Kidney epithelial cell (primary cell): ENCODE results near the gene MFN2. TPM values are rescaled to one million over a fixed set of nuclear protein-coding genes. Genes with fewer than 3 reads are reported as not detected.
A peak's percentile ranks its signal among the peaks of the same experiment; 100 is the strongest.
"Not testable (repeated sequence)": the region's sequence is repeated elsewhere in the genome, so short reads cannot be mapped to it uniquely, and the experiment has no call there.

Experiments used
- DNase-seq: peaks from one replicate; pipeline ENCODE4 v3.0.0-alpha.2; 2010; ENCODE audit warnings: low read depth
- H3K27me3 ChIP-seq: 2 replicates; pipeline ENCODE4 v1.6.0; 2011; ENCODE audit warnings: low read length; ENCODE audit not compliant: control insufficient read depth, insufficient read depth
- H3K36me3 ChIP-seq: 2 replicates; pipeline ENCODE4 v1.5.1; 2011; ENCODE audit warnings: low read length; ENCODE audit not compliant: control insufficient read depth, insufficient read depth
- H3K4me3 ChIP-seq: 2 replicates; pipeline ENCODE4 v1.5.1; 2011; ENCODE audit warnings: low read depth, mild to moderate bottlenecking, control low read depth, low read length
- total RNA-seq: library from RNA; depleted of rRNA; stranded (reverse); fragments of >200 nt; gene quantifications from 2 replicates; pipeline ENCODE4 v1.2.3, GENCODE V29; 2015
- TF ChIP-seq, protein P1 (sequence below): IDR thresholded peaks from 2 replicates; pipeline ENCODE4 v1.5.1; 2011; ENCODE audit warnings: mild to moderate bottlenecking, moderate library complexity, low read length, control low read depth, inconsistent platforms; ENCODE audit not compliant: insufficient read depth, poor library complexity, severe bottlenecking

The MFN2 gene
- 73.5 and 78.2 TPM in 2 replicates for total RNA-seq

DNA sequence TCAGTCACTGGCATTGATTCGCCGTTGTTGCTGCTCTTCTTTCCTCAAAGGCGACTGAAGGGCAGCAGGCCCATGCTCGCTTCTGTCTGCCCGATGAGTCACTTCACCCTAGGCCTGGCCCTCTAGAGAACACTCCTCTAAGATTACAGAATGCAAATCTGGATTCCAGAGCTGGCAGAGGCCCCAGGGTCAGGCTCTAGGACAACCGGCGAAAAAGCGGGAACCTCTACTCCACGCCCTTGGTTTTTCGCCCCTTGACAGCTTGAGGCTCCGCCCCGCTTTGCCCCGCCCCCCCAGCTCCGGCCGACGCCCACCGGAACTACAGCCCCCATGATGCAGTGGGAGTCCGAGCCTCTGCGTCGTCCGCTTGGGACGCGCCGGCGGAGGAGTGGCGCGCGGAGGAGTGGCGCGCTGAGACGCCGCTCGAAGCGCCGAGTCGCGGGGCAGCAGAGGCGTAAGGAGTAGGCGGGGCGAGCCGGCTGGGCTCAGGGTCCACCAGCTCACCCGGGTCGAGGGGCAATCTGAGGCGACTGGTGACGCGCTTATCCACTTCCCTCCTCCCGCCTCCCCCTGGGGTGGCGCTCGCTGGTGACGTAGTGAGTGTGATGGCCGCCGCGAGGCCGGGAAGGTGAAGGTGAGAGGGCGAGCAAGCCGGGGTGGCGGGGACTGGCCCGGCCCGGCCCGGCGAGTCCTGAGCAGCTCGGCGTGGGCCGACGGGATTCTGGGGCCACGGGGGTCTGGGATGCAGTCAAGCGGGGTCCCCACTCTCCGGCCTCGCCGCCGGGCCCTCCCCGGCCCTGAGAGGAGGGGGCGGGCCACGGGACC is at the start of gene MFN2:
TSS of gene MFN2 (plus strand) at position 594 of the 825 bp plus-strand sequence. CDS start 8,725 bp downstream, outside the sequence.
- TF ChIP-seq, protein P1, sequence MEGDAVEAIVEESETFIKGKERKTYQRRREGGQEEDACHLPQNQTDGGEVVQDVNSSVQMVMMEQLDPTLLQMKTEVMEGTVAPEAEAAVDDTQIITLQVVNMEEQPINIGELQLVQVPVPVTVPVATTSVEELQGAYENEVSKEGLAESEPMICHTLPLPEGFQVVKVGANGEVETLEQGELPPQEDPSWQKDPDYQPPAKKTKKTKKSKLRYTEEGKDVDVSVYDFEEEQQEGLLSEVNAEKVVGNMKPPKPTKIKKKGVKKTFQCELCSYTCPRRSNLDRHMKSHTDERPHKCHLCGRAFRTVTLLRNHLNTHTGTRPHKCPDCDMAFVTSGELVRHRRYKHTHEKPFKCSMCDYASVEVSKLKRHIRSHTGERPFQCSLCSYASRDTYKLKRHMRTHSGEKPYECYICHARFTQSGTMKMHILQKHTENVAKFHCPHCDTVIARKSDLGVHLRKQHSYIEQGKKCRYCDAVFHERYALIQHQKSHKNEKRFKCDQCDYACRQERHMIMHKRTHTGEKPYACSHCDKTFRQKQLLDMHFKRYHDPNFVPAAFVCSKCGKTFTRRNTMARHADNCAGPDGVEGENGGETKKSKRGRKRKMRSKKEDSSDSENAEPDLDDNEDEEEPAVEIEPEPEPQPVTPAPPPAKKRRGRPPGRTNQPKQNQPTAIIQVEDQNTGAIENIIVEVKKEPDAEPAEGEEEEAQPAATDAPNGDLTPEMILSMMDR: no peak
- H3K36me3 ChIP-seq: peaks cover 1% of the 10 kb centered on the region
- DNase-seq: peak; percentile 86
- H3K4me3 ChIP-seq: peak within 1 kb of the TSS; percentile 80
- no peaks in the 10 kb centered on the region for H3K27me3 ChIP-seq

DNA sequence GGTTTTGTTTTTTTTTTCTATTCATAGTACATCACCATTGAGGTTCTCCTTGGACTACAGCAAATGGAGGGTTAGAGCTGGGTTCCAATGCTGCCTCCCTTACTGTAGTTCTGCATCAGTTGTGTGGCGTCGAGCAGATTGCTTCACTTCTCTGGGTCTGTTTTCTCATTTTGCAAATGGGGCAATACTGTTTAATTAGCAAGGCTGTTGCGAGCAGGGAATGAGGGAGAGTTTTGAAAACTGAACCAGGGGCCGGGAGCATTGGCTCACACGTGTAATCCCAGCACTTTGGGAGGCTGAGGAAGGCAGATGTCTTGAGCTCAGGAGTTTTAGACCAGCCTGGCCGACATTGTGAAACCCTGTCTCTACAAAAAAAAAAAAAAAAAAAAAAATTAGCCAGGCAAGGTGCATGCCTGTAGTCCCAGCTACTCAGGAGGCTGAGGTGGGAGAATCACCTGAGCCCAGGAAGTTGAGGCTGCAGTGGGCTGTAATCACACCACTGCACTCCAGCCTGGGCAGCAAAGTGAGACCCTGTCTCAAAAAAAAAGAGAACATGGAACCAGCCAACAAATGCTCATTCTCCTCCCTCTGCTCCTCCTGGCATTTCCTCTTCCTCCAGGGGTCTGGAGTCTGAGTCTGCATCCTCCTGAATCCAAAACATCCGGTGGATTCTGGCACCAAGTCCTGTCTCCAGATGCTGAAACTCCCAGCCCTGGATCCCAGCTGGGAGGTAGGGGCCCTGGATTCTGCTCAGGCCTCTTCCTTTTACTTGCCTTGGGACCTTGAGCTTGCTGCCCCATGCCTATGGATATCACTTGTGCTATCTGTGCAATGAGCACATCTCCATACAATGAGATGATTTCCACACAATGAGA is 49.4 kb upstream of the MFN2 start:
- TF ChIP-seq, protein P1: no peak
- Histone ChIP-seq H3K27me3 (no peaks in the 10 kb centered on the region), H3K36me3 (no peaks in the 10 kb centered on the region), H3K4me3 (no peak overlapping the region)
- no peak for DNase-seq

DNA sequence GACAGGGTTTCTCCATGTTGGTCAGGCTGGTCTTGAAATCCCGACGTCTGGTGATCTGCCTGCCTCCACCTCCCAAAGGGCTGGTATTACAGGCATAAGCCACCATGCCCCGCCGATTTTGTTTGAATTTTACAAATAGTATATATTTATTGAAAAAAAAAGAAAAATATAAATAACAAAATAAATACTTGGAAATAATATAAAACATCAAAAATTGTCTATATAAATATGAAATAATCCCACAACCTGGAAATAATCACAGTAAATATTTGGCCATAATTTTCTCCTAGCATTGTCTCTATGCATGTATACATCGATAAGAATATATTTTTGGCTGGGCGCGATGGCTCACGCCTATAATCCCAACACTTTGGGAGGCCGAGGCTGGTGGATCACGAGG is 48.4 kb upstream of the MFN2 start:
- H3K27me3 ChIP-seq: no peaks in the 10 kb centered on the region
- H3K36me3 ChIP-seq: no peaks in the 10 kb centered on the region
- H3K4me3 ChIP-seq: no peak overlapping the region
- DNase-seq: no peak
- TF ChIP-seq, protein P1: no peak

DNA sequence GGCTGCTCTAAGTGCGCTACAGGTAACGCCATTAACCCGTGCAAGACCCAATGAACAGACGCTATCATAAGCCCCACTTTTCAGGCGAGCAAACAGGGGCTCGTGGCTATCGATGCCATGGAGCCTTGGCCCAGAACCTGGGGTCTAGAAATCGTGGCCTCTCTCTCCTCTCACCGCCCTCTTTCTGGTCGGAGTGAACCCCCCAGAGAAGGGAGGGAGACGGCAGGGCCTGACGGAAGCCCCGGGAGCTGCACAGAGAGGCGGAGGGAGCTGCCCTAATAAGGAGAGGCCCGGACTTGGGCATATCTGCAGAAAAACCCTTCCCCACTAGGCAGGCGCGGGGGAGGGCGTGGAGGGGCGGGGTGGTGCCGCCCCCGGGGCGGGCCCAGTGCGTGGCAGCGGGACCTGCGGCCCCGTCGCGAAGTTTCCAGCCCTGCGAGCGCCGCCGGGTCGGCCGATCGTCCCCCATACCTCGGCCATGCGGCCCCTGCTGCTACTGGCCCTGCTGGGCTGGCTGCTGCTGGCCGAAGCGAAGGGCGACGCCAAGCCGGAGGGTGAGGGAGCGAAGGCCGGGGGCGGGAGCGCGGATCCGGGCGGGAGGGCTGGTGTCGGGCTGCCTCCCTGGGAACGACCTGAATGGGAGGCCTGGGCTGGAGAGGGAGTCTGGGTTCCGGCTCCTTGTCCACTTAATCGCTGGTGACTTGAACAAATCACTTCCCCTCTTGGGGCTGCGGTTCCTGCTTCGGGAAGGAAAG is 45.8 kb upstream of the MFN2 start, which contains the start of gene PLOD1:
TSS of gene PLOD1 (plus strand) at position 416 of the 755 bp plus-strand sequence. CDS start at position 479, 63 bp downstream.
- TF ChIP-seq, protein P1: no peak
- DNase-seq: peak; percentile 53
- Histone ChIP-seq H3K4me3 (peak within 1 kb of the TSS; percentile 65), H3K36me3 (peaks cover 1% of the 10 kb centered on the region), H3K27me3 (no peaks in the 10 kb centered on the region)

DNA sequence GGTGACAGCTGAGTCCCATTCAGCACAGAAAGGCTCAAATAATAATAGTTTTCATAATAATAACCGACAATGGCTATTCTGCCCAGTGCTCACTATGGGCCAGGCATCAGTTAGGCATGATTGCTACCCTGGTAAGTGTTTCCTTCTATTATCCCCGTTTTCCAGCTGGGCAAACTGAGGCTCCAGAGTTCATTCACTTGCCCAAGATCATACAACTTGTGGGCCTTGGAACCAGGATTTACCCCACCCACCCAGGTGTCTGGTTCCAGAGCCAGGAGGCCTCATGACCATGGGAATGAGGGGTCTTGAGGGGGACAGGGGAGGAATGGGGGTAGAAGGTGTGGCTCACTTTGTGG is 45.2 kb upstream of the MFN2 start:
- no peak for DNase-seq
- Histone ChIP-seq H3K4me3 (peak overlapping the region; percentile 65), H3K27me3 (no peaks in the 10 kb centered on the region), H3K36me3 (peaks cover 1% of the 10 kb centered on the region)
- TF ChIP-seq, protein P1: no peak

DNA sequence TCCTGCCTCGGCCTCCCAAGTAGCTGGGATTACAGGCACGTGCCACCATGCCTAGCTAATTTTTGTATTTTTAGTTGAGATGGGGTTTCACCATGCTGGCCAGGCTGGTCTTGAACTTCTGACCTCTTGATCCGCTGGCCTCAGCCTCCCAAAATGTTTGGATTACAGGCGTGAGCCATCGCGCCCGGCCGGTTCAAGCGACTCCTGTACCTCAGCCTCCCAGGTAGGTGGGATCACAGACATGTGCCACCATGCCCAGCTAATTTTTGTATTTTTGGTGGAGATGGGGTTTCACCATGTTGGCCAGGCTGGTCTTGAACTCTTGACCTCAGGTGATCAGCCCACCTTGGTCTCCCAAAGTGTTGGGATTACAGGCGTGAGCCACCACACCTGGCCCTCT is 44.5 kb upstream of the MFN2 start:
- H3K36me3 ChIP-seq, DNase-seq, H3K27me3 ChIP-seq, H3K4me3 ChIP-seq: not testable (repeated sequence)
